Measurements from ENCODE around the gene INTS6. TPM values are rescaled to one million over a fixed set of nuclear protein-coding genes. Genes with fewer than 3 reads are reported as not detected.

INTS6 gene
- total and polyA plus RNA-seq, 2 of the 4 experiments (the other 2 are of a cell fraction) = 12.9 to 42.3 TPM

- H2AK5ac ChIP-seq (ENCODE audit: low read depth, low read length) = no peak overlapping the region
- ChIA-PET CTCF (interaction anchor here (0.7 kb wide), 1 partner anchor 106 kb away, joined by 3 read pairs; no protein-coding TSS in a partner anchor), POLR2A (ENCODE audit: unreplicated experiment) (no interaction called here)
- no peak overlapping the region for H3K9ac ChIP-seq (ENCODE audit: low read depth, low read length)
- DNase-seq = peak; percentile 71
- H3K9me3 ChIP-seq (ENCODE audit: control insufficient read depth, insufficient read depth, low read length) = no peaks in the 10 kb centered on the region
- peak overlapping the region; percentile 3 for H2BK5ac ChIP-seq (ENCODE audit: low read depth, low read length, poor library complexity, severe bottlenecking)
- H2AK9ac ChIP-seq (replicated peaks; ENCODE audit: low read depth, low read length, poor library complexity) = no peak overlapping the region
- H3K4me3 ChIP-seq (ENCODE audit: insufficient read depth, low read depth, low read length) = no peak overlapping the region
- peak overlapping the region; percentile 73; the same call in 1 of the 2 replicates for H3K4me2 ChIP-seq (ENCODE audit: low read depth, low read length)
- H2BK20ac ChIP-seq (ENCODE audit: low read depth, low read length) = peak overlapping the region; percentile 5; the same call in 1 of the 2 replicates
- no peak overlapping the region for H3K4ac ChIP-seq (ENCODE audit: low read depth, low read length)
- no peak overlapping the region for H4K5ac ChIP-seq (ENCODE audit: low read depth, low read length)
- H4K91ac ChIP-seq (ENCODE audit: insufficient read depth, low read depth, low read length) = peak overlapping the region; percentile 18; the same call in 1 of the 2 replicates
- H3K23ac ChIP-seq (ENCODE audit: low read depth, low read length) = no peak overlapping the region
- peak; percentile 75 for ATAC-seq (ENCODE audit: low read depth)
- peaks cover 10% of the 10 kb centered on the region for H3K4me1 ChIP-seq (ENCODE audit: control insufficient read depth, insufficient read depth, low read length)
- H3K18ac ChIP-seq (ENCODE audit: low read depth, low read length) = peak overlapping the region; percentile 13; the same call in 1 of the 2 replicates
- no CpG with 5 or more reads among the region's 2 CpGs for WGBS, 2 experiments (ENCODE audit: extremely low coverage in 2 of 2, insufficient read length in 1 of 2)
- no peaks in the 10 kb centered on the region for H3K27me3 ChIP-seq (ENCODE audit: control insufficient read depth, insufficient read depth, low read length)
- no peak overlapping the region for H3K14ac ChIP-seq (replicated peaks; ENCODE audit: low read depth, low read length)
- H2BK15ac ChIP-seq (ENCODE audit: low read depth, low read length) = peak overlapping the region; percentile 35; the same call in 2 of the 3 replicates
- dilution Hi-C loops (cut with HindIII; ENCODE audit: low sequenced_read_pairs, unreplicated experiment) (no loop called here), in situ Hi-C loops (cut with MboI; ENCODE audit: low sequenced_read_pairs) (no loop called here), intact Hi-C loops (cut with micrococcal nuclease) (no loop called here)
- H3K79me1 ChIP-seq (ENCODE audit: low read depth in 1 of 2, low read length in 2 of 2) = no peaks in the 10 kb centered on the region
- no peak overlapping the region for H3K27ac ChIP-seq (ENCODE audit: insufficient read depth, low read length)
- no peak for TF ChIP-seq CHD1 (IDR thresholded peaks at IDR 0.05; ENCODE audit: low read depth, low read length)
- TF ChIP-seq POLR2A (IDR thresholded peaks at IDR 0.05; ENCODE audit: low read depth, low read length) = no peak
- TF ChIP-seq SMC3 (IDR thresholded peaks at IDR 0.05; ENCODE audit: low read depth, low read length) = no peak
- TF ChIP-seq FOS (IDR thresholded peaks at IDR 0.05; ENCODE audit: low read depth, low read length) = peak; percentile 74
- TF ChIP-seq MAZ (IDR thresholded peaks at IDR 0.05; ENCODE audit: borderline replicate concordance, low read depth, low read length) = no peak
- no peak for TF ChIP-seq RCOR1 (IDR thresholded peaks at IDR 0.05; ENCODE audit: insufficient replicate concordance, low read length)
- TF ChIP-seq RAD21 (IDR thresholded peaks at IDR 0.05; ENCODE audit: low read length) = no peak
- TF ChIP-seq MAFK (IDR thresholded peaks at IDR 0.05; ENCODE audit: low read depth, low read length) = 0 out of 2 replicates have a peak, but pooled peaks have one; percentile 12
- TF ChIP-seq USF2 (IDR thresholded peaks at IDR 0.05; ENCODE audit: low read depth, low read length) = no peak
- no peak for TF ChIP-seq ELK1 (IDR thresholded peaks at IDR 0.05; ENCODE audit: borderline replicate concordance, low read depth, low read length)
- TF ChIP-seq BHLHE40 (IDR thresholded peaks at IDR 0.05; ENCODE audit: low read depth, low read length) = no peak; the same call in 1 of the 2 replicates
- no peak overlapping the region for H3K56ac ChIP-seq (ENCODE audit: extremely low read depth, insufficient read depth, low read length)
- H2AFZ ChIP-seq (replicated peaks; ENCODE audit: low read length, poor library complexity) = no peak overlapping the region
- H3K36me3 ChIP-seq (ENCODE audit: control insufficient read depth, insufficient read depth, low read length) = no peaks in the 10 kb centered on the region
- peak overlapping the region in 1 of 2 experiments; percentile 27; a peak in 1 of 4 replicates for H4K8ac ChIP-seq (ENCODE audit: low read depth in 2 of 2, low read length in 2 of 2)
- H4K20me1 ChIP-seq (ENCODE audit: insufficient read depth, low read length) = no peaks in the 10 kb centered on the region
- no TSS peak for BruUV-seq (replicated peaks)
- peak overlapping the region; percentile 35; the same call in 1 of the 2 replicates for H2BK120ac ChIP-seq (ENCODE audit: low read depth, low read length)
- H3K9me1 ChIP-seq (ENCODE audit: insufficient read depth, low read length) = peaks cover 4% of the 10 kb centered on the region; the same call in 1 of the 2 replicates
Observed at GRCh38 chr13:51479199-51479523, 26.3 kb upstream of the INTS6 start.
